ENCODE data around the gene MMEL1. TPM values are rescaled to one million over a fixed set of nuclear protein-coding genes. Genes with fewer than 3 reads are reported as not detected.

MMEL1 gene
- total RNA-seq, 1 experiment from 2014 or later: 0.46 TPM

DNA sequence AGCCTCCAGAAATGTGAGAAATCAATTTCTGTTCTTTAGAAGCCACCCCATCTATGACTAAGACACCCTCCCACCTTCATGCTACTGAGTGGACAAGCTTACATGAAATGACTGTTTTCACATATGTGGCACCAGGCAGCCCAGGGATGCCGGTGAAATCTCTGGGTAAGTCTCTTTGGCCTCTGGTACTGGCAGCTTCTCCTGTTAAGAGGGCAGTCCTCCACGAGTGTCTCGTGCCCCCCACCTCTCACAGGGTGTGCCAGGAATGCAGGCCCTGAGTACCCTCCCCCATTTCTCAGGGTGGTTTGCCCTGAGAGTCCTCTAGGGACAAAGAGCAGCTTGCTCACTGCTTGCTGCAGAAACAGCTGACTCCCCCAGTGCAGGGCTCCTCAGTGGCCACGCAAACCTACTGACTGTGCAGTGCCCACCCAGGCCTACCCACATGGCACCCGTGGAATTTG, 49.5 kb downstream of the MMEL1 start:
- ChIA-PET POLR2A (no interaction called here), CTCF (no interaction called here)
- Histone ChIP-seq H3K4me3 (ENCODE audit: low read depth in 2 of 2, low read length in 2 of 2) (peak overlapping the region in 1 of 2 experiments; percentile 30; a peak in 2 of 4 replicates), H3K4me1 (ENCODE audit: control insufficient read depth, insufficient read depth, low read length) (peaks cover 17% of the 10 kb centered on the region), H3K36me3 (ENCODE audit: control insufficient read depth, insufficient read depth, low read length) (no peaks in the 10 kb centered on the region; the same call in 1 of the 2 replicates), H3K27me3 (ENCODE audit: control insufficient read depth, insufficient read depth, low read length) (no peaks in the 10 kb centered on the region), H3K27ac (ENCODE audit: low read length) (no peak overlapping the region), H3K9me3 (ENCODE audit: control insufficient read depth, insufficient read depth, low read depth, low read length) (no peaks in the 10 kb centered on the region)
- in situ Hi-C loops (cut with HindIII; ENCODE audit: low pct_unique_long_range_greater_than_20kb, low sequenced_read_pairs) (no loop called here), intact Hi-C loops (cut with micrococcal nuclease; ENCODE audit: unreplicated experiment) (no loop called here)
- DNase-seq (ENCODE audit: low read depth, low spot score): no peak
- no TSS peak for BruUV-seq (replicated peaks)
- ATAC-seq: no peak
- TF ChIP-seq, protein P1, sequence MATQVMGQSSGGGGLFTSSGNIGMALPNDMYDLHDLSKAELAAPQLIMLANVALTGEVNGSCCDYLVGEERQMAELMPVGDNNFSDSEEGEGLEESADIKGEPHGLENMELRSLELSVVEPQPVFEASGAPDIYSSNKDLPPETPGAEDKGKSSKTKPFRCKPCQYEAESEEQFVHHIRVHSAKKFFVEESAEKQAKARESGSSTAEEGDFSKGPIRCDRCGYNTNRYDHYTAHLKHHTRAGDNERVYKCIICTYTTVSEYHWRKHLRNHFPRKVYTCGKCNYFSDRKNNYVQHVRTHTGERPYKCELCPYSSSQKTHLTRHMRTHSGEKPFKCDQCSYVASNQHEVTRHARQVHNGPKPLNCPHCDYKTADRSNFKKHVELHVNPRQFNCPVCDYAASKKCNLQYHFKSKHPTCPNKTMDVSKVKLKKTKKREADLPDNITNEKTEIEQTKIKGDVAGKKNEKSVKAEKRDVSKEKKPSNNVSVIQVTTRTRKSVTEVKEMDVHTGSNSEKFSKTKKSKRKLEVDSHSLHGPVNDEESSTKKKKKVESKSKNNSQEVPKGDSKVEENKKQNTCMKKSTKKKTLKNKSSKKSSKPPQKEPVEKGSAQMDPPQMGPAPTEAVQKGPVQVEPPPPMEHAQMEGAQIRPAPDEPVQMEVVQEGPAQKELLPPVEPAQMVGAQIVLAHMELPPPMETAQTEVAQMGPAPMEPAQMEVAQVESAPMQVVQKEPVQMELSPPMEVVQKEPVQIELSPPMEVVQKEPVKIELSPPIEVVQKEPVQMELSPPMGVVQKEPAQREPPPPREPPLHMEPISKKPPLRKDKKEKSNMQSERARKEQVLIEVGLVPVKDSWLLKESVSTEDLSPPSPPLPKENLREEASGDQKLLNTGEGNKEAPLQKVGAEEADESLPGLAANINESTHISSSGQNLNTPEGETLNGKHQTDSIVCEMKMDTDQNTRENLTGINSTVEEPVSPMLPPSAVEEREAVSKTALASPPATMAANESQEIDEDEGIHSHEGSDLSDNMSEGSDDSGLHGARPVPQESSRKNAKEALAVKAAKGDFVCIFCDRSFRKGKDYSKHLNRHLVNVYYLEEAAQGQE (IDR thresholded peaks at IDR 0.05; ENCODE audit: insufficient read depth in 1 of 2, low read depth in 2 of 2, low read length in 1 of 2): no peak
- no peak for TF ChIP-seq CTCF (IDR thresholded peaks at IDR 0.05)
- TF ChIP-seq POLR2AphosphoS5 (IDR thresholded peaks at IDR 0.05; ENCODE audit: low read depth, low read length): no peak
- no peak for TF ChIP-seq SIN3A (IDR thresholded peaks at IDR 0.05; ENCODE audit: borderline replicate concordance, insufficient read depth, low read depth, low read length)
- no peak for TF ChIP-seq TCF7L2 (IDR thresholded peaks at IDR 0.05; ENCODE audit: low read depth, low read length)

GRCh38 chr1:2582391-2582790, 50.4 kb downstream of the MMEL1 start:
- Histone ChIP-seq H3K27ac (ENCODE audit: low read length) (no peak overlapping the region), H3K4me1 (ENCODE audit: control insufficient read depth, insufficient read depth, low read length) (peaks cover 17% of the 10 kb centered on the region), H3K27me3 (ENCODE audit: control insufficient read depth, insufficient read depth, low read length) (no peaks in the 10 kb centered on the region), H3K36me3 (ENCODE audit: control insufficient read depth, insufficient read depth, low read length) (no peaks in the 10 kb centered on the region; the same call in 1 of the 2 replicates), H3K4me3 (ENCODE audit: low read depth in 2 of 2, low read length in 2 of 2) (no peak overlapping the region), H3K9me3 (ENCODE audit: control insufficient read depth, insufficient read depth, low read depth, low read length) (no peaks in the 10 kb centered on the region)
- TF ChIP-seq TCF7L2 (IDR thresholded peaks at IDR 0.05; ENCODE audit: low read depth, low read length) (no peak), SIN3A (IDR thresholded peaks at IDR 0.05; ENCODE audit: borderline replicate concordance, insufficient read depth, low read depth, low read length) (no peak), POLR2AphosphoS5 (IDR thresholded peaks at IDR 0.05; ENCODE audit: low read depth, low read length) (no peak), CTCF (IDR thresholded peaks at IDR 0.05) (no peak)
- TF ChIP-seq, protein P1 (IDR thresholded peaks at IDR 0.05; ENCODE audit: insufficient read depth in 1 of 2, low read depth in 2 of 2, low read length in 1 of 2): no peak
- in situ Hi-C loops (cut with HindIII; ENCODE audit: low pct_unique_long_range_greater_than_20kb, low sequenced_read_pairs) (no loop called here), intact Hi-C loops (cut with micrococcal nuclease; ENCODE audit: unreplicated experiment) (no loop called here)
- ChIA-PET POLR2A (no interaction called here), CTCF (no interaction called here)
- no TSS peak for BruUV-seq (replicated peaks)
- DNase-seq (ENCODE audit: low read depth, low spot score) (no peak), ATAC-seq (no peak)

All from Panc1 (cell line).